Measurements from ENCODE around the gene SPATS2L.

SPATS2L gene

DNA sequence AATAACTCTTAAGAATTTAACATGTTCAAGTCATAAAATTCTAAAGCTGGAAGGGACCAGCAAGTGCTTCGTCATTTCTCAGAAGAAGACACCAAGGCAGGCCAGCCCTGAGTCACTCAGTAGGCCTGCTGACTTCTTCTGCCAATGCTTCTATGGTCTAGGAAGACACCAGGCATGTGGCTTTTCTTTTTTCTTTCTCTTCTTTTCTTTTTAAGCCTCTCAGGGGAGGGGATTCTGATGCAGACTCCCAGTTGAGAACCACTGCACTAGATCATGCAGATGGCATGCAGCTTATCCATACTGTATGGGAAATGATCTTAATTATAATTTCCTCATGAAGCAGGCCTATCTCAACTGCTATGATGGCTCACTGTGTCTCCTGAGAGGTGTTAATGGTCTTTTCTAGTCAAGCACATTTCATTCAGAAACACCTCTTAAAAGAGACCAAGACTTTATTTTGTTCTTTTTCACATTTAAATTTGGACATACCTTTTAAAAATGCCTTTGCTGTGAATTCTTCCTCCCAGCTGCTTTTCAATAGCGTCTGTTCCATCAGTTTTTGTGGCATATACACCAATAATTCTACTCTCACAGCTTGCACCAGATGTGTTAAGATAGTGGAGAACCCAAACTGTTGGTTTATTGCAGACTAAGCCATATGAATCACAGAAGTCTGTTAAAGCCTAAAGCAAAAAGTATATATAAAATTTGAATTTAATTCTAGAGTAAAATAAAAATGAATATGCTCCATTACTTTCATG, 192.1 kb downstream of the SPATS2L start:
- no peak for DNase-seq

DNA sequence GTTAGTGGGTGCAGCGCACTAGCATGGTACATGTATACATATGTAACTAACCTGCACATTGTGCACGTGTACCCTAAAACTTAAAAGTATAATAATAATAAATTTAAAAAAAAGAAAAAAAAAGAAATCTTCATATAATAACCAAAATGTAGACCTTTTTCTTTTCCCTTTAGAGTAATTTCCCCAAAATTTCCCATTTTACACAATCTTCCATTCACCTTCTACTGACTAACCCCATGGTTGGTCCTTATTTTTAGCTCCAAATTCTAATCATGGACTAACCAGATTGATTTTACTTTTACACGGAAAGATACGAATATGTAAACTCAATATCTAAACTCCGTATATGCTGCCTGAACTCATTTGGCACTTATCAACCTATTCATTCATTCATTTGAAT, 195.7 kb downstream of the SPATS2L start:
- DNase-seq = no peak

DNA sequence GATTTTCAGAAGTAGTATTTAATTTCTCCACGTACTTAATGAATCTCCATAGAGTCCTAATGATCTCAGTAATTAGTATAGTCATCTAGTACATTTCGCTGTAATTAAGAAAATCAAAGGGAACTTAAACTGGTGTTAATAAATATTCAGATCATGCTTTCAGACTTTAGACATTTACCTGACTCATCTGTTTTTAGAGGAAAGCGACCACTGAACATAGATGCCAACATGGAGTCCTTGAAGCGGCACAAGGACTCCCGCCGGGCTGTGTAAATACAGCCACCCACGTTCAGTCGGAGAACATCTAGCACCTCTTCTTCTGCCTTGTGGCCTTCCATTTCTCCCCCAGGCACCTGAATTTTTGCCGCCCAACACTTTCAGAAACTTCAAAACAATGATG, 200.2 kb downstream of the SPATS2L start:
- DNase-seq = no peak

DNA sequence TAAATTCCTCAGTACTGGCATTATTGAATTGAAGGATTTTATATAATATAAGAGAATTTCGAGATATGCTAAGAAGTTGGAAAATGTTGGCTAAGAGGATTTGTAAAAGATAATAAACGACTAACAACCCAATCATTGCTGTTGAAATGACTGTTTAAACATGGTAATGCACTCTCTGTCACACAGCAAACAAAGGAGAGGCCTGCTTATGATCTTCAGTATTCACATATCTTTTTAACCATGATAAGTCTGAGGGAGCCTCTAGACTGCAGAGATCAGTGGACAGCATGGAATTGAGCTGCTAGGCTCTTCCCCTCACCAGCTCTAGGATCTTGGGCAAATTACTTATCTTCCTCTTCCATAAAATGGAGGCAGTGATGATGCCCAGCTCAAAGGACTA, 200.7 kb downstream of the SPATS2L start:
- no peak for DNase-seq

DNA sequence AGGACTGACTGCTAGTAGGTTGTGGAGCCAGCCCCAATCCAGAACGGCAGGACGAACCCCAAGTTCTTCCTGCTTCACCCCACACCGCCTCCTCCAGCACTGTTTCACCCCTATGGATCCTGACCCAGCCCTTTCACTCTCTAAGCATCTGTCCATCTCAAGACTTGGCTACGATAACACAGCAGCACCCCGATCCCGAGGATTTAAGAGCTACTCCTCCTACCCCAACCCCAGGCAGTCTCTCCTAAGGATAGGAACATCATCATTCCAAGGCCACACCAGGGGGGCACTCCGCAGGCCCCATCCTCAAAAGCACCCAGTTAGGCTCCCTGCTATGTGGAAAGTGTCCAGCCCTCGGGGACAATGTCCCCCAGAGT, 202.7 kb downstream of the SPATS2L start:
- DNase-seq = peak in 10 of 56 donors; percentile 4 to 40 (median 17)

DNA sequence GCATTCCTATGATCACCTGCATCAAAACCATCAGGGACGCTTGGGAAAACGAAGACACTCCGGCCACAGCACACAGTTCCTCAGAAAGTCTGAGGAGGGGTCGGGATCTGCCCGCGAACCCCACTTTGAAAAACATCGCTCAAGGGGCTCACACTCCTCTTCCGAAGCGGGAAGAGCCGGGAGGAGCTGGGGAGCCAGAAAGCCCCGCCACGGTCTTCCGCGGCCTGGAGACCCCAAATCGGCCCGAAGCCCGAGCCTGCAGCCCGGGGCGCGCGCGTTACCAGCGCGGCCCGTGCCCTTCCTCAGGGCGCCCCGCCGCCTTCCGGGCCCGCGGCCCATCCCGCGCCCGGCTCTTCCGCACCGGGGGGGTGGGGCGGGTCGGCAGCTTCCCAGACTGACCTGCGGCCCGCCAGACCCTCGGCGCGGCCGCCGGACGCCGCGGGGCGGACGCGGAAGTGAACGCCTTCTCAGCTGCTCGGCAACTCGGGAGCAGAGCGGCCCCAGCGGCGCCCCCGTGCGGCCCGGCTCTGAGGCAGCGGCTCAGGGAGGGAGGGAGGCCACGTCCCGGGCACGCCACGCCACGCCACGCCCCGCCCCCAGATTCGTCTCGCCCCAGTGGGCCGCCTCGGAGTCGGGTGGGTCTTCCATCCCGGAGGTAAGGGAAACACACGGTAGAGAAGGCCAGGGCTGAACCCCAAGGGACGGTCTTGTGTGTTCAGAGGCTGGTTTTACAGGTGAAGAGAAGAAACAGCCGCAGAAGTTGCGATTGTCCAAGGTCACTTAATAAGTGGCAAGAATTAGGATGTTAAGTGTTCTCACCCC, 203.3 kb downstream of the SPATS2L start, which contains the start of gene KCTD18:
Gene KCTD18 (minus strand): TSS at position 457 of the 822 bp plus-strand sequence. CDS start 3,052 bp downstream, outside the sequence.
- DNase-seq = peak; percentile 18 to 94 (median 83)

DNA sequence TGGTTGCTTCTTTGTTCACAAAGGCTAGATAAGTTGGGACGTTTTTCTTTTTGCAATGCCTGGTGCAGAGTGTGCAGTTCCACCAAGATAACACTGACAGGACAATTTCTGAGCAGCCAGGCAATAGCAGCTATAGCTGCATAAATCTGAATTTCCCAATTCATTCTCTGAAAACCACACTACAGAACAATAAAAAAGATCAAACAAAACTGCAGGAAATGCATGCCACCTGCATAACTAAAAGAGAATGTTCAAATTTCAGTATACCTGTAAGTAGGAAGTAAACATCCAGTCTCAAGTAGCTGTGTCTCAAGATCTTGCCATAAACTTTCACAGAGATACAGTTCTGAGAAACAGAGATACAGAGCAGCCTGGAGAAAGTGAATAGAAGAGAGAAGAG, 208.7 kb downstream of the SPATS2L start:
- DNase-seq = no peak

DNA sequence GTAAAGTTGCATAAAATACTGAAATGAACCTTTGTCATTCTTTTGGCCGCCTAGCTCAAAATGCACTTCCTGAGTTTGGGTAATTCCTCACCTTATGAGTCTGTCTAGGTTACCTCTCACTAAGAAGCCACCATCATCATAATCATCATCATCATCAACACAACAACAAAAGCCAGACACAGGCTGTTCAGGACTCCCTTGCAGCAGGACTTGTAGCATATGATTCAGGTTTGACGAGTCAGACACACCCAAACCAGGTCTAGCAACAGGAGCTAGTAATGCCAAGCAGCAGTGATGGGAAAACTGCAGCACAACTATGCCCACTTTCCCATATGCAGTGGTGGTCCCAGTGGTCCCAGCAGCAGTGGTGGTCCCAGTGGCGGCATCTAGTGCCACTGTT, 216.7 kb downstream of the SPATS2L start:
- DNase-seq = no peak

DNA sequence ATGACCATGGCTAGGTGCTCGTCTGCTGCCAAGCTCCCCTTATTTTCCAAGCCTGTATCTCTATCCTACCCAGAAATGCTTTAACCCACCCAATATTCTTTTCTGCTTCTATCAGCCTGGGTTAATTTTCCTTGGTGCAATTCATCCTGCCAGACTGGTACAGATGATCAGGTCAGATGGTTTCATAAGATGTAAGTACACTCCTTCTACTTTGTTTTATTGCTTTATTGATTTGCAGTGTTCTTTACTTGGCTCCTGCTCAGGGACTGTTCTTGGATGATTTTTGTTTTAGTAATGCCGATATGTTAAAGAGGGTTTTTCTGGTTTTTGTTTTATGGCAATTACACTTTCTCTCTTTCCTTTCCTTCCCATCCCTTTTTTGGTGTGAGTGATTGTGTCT, 217.1 kb downstream of the SPATS2L start:
- no peak for DNase-seq

DNA sequence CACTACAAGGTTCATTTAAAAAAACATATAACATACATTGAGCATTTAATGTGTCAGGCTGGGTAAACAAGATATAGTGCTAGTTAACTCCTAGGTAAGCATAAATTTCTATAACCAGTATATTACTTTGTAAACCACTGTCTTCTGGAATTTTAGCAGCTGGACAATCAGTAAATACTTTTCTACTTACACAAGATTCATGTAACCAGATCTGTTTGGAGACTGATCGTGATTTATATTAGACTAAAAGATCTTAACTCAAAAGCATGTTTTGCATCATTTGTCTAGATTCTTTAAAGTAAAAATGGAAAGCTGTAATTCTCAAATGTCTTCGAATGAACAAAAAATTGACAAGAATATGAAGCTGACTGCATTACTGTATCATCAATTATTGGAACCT, 218.6 kb downstream of the SPATS2L start:
- DNase-seq = no peak

DNA sequence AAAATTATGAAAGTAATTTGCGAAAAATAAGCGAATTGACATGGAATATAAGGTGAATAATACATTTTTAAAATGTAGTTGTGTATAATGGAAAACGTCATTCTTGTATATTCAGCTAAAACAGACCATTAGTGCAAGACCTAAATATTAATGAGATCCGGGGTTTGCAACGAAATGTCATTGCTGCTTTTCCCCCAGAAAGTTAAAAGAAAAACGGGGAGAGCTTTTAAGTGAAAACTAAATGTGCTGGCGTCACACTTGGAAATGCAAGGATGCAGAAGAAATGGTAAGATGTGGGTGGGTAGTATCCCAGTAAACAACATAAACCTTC, 219.0 kb downstream of the SPATS2L start:
- no peak for DNase-seq

DNA sequence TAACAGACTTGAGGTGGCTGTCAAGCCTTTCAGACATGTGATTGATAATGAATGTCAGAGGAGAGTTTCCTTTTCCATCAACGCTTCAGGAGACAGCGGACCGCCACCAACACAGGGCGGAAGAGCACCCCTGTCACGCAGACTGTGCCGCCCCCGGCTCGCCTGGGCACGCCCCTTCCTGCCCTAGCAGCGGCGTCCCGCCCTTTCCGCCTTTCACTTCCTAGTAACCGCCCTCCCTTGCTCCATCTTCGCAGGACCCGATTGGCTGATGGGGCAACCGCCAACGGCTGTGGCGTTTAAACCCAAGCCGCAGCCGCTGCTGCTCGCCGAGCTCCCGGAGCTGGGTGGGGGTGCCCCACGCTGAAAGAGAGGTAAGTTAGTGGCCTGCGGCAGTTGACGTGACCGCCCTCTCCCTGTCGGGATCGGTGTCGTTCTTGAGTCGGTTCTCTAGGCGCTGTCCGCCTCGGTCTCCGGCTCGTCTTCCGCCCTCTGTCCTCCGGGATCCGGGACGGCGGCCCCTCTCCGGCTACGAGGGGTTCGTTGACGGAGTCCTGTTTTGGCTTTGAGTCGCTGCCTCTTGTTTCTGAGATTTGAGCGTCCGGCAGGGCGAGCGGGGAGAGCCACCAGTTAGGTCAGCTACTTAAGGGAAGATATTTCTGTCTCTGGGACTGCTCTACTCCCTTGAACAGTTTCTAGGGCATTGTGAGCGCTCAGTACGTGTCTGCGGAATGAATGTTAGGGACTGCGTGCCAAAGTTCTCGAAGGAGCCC, 219.6 kb downstream of the SPATS2L start, which contains the start of gene SGO2:
Gene SGO2 (plus strand): TSS at position 326 of the 770 bp plus-strand sequence. CDS start 6,769 bp downstream, outside the sequence.
- peak; percentile 24 to 96 (median 89) for DNase-seq

DNA sequence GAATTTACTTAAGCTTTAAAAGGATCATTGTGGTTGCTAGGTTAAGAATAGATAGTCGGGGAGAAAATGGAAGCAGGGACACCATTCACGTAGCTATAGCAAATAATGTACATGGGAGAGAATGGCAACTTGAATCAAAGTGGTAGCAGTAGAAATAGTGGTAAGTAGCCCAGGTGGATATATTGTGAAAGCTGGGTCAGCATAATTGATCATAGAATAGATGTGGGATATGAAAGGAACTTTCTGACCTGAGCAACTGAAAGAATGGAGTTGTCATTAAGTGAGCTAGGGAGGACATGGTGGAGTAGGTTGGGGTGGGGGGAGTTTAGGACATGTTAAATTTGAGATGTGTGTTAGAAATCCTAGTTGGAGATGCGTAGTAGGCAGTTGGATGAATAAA, 221.7 kb downstream of the SPATS2L start:
- DNase-seq = no peak
